GM19397 (cell line): ENCODE measurements around the gene ACTR3.

Experiments used
- ATAC-seq: cut with Tn5 transposase; IDR thresholded peaks from one replicate; pipeline ENCODE4 v1.9.1; 2021; ENCODE audit warnings: mild to moderate bottlenecking, moderate library complexity; ENCODE audit not compliant: unreplicated experiment

The ACTR3 gene

DNA sequence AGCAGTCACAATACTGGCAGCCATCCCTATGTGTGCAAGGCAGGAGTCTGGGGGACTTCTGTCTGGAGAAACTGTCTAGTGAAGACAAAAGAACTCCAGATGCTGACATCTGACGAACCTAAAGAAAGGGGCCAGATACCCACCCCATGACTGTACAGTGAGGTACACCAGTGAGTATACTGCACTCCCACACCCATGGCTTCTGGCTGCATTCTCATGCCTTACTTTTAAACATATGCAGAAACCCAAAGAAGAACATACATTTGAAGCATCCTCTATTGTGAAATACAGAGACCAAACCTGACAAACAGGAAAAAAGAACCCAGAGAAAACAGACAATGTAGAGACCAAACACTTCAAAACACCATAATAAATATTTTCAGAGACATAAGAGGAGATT lies 102.2 kb downstream of the ACTR3 start:
- ATAC-seq: no peak

DNA sequence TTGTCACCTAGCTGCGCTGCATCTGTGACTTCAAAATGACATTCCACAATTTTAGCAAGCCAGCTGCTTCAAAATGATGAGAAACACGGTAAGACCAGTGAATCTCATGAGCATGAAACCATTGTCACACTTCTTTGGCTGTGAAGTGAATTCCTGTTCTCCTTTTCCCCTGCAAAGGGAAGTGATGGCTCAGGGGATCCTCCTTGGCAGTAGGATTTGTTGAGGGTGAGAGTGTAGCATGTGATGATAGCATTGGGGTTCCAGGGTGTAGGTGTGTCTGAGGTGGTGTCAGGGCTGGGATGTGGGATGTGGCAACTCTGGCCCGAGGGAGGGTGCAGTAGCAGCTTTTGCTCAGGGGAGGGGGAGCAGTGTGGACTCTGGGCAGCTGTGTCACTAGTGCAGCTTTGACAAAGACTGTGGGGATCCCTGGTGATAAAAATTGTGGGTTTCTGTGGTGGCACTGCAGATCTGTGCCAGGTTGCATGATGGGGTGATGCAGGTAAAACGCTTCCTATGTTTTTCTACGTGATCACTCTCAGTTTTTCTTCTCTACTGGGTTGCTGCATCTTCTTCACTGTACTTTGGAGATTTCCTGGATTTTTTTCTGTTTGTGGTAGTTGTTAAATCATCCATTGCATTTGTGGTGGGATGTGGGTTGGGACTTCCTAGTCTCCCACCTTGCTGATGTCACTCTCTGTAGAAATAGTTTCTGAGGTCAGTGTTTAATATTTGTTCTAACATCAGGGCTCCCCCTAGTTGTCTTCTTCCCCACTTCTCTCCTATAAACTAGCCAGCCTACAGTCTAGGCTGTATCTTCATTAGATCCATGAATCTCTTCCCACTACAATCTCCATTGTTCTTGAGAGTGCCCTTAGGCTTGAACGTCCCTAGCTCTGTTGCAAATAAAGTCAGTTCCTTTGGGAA lies 107.0 kb downstream of the ACTR3 start:
- ATAC-seq: no peak

DNA sequence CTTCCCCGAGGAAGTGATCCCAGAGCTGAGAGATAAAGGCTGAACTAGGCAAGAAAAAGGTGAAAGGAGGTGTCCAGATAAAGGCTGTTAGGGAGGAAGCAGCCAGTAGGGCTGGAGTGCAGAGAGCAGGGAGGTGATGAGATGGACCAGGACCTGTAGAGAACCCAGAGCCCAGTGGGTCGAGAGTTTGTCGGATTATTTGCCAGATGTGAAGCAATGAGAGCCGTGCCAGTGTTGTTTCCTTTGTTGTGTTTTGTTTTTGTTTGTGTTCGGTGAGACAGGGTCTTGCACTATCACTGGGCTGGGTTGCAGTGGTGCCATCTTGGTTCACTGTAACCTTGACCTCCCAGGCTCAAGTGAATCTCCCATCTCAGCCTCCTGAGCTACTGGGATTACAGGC lies 111.3 kb downstream of the ACTR3 start:
- ATAC-seq: no peak

DNA sequence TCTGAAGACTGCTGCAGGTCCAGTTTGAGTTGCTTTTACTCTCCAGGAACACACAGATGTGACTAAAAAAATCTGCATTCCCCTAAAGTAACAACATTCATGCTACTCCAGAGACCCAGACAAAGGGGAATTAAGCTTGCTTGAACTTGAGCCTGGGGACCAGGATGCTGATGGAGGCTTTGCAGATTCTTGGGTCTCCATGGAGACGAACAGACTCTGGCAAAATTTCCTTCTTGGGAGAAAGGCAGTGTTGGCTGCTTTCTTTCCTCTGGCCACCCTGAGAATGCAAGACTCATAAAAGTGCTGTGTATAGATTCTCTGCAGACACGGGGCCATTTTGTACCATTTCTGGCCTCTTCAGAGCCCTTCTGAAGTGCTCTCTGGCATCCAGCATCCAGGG lies 112.0 kb downstream of the ACTR3 start:
- ATAC-seq: no peak

DNA sequence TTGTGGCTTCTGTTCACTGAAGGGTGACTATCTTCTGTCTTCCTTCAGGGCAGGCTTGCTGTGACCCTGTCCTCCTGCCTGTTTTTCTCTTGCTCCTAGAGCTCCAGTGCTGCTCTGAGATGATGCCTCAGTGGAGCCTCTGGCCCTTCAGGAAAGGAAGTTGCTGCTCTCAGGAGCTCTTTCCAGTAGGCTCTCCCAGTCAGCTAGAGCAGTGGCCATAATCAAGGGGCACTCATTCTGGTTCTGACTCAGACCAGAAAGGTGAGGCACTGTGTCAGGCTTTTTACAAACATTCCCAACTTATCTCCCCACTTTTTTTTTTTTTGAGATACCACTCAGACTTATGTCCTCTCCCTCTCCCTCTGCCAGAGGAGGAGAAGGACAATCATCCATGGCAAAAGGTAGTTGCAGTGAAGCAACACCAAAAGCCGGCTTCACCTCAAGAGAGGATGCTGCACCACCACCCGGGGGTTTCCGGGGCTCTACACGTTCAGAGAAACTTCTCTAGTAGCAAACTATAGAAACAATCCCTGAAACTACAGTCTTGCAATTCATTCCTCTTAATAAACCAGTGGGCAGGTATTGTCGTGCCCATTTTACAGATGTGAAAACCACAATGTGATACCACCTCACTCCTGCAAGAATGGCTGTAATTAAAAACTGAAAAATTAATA lies 115.4 kb downstream of the ACTR3 start:
- ATAC-seq: no peak

DNA sequence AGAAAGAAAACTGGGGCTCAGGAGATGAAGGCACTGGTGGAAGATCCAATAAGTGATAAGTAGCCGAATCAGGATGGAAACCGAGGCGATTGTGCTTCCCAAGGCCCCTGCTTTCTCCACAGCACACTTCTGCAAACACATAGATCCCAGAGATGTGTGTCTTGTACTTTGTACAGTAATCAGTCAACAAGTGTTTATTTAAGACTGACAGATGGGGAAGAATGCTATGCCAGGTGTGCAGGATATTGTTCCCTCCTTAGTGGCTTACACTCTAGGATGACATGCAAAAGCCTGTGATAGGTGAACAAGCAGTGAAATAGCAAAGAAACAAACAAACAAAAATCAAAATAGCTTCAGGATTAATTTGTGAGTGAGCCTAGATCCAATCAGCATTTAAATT lies 116.6 kb downstream of the ACTR3 start:
- no peak for ATAC-seq

DNA sequence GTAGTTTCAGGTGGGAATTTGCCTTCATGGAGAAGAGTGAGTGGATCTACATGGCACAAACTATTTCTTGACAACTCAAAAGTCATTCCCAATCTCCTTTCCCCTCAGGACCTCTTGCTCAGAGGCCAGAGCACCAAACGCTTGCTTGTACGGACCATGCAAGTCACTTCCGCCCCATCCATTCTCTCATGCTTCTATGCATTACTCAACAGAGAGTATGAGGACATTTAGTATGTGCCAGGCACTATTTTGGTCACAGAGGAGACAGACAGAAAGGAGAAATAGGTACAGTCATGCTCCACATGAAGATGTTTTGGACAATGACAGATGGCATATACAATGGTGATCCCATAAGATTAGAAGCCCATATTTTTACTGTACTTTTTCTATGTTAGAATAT lies 117.5 kb downstream of the ACTR3 start:
- no peak for ATAC-seq

DNA sequence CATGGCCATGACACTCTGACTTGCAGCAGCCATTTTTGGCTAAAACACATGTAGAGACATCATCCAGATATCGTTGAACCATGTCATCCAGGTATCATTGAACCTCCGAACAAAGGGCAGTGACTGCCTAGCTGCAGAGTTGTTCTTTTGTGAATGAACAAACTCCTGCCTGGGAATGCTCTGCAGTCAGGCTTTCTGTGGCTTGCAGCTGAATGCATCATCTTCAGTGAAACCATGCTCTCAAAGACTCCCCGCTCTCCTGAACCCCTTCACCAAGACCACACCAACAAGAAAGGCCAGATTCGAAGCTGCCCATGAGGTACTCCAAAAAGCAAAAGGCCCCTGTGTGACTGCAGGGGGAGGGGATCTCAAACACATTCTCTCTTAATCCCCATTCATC lies 118.8 kb downstream of the ACTR3 start:
- no peak for ATAC-seq

DNA sequence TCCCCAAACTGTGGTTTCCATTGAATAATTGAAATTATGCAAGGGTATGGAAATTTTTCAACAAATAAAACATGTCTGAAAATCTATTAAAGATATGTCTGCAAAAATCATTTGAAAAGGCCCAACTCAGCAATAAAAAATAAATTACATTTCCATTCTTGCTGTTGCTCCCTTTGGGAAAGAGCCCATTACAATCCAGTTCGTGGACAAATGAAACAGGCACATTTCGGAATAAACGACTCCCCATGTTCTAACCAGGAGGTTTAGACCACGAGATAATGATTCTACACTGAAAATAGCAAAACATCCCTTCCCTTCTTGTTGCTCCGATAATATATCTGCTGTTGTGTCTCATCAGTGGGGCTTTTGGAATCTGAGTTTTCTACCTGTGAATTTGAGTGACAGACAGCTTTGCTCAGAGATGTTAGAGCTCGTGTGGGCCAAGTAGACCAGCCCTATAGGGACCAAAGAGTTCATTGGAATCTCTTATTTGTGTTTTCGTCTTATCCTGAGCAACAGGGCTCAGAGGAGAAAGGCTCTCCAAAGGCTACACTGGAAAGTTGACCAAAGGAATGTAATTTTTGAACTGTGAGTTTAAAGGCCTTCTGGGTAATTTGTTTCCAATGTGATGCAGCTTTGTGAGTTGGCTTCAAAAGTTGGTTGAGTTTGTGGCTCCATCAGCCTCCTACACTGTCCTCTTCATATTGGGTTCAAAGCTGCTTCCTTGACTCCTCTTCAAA lies 119.5 kb downstream of the ACTR3 start:
- ATAC-seq: no peak

DNA sequence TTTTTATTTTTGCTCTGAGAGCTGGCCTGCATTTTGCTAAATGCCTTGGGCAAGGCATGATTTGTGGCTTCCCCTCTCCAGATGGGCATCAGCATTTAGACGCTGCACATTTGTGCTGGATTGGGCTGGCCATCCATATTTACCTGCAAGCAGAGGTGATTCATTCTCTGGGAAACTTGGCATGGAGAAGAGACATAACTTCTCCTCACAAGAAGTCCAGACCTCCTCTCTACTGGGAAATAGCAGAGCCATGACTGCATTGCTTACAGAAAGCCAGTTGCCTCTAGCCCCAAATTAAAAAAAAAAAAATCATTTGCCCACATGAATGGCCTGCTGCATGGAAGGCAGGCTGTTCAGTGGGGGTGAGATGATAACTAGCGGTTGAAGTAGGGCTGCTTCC lies 120.1 kb downstream of the ACTR3 start:
- ATAC-seq: no peak

DNA sequence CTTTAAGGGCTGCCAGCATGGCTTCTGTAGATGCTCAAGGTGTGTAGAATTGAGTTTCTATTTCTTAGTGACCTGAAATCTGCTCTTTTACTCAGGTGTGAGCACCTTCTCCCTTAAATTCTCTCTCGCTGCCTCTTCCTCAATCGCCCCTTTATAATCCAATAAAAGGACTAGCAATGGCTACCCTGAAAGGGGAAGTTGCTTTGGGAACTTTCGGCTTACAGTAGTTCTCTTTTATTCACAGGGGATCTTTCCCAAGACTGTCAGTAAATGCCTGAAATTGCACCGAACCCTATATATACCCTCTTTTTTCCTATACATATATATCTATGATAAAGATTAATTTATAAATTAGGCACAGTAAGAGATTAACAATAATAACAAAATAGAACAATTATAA lies 121.8 kb downstream of the ACTR3 start:
- no peak for ATAC-seq
